Measurements from ENCODE around the gene MAPK11.

Gene MAPK11

DNA sequence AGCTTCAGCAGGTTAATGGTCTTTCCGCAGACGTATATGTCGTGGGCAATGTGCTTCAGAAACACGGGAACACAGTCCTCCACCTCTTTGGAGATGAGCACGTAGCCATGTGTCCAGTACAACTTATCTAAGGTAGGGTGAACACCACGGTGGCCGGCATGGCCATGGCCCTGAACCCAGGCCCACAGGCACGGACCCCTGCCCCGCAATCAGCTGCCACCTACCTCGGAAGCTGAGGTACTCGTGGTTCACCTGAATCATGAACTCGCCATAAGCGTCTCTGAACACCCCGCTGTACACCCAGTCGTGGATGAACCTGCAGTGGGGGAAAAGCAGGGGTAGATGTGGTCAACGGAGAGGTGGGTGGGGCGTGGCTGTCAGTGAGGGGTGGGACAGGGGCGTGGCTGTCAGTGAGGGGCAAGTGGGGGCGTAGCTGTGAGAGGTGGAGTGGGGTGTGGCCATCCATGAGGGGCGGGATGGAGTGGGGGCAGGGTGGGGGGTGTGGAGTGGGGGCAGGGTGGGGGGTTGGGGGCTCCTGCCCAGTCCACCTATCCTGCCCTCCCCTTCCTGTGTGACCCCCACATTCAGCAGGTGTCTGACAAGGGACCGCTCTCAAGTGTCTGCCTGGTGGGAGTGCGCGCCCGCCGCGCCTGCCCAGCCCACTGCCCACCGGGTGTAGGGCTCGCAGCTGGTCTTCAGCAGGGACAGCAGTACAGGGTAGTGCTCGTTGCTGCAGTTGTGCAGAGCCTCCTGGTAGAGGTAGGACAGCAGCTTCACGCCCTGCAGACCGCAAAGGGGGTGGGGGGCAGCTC is 43.9 kb downstream of the MAPK11 start:
- DNase-seq (ENCODE audit: low read depth in 1 of 2, low spot score in 1 of 2), result no peak

DNA sequence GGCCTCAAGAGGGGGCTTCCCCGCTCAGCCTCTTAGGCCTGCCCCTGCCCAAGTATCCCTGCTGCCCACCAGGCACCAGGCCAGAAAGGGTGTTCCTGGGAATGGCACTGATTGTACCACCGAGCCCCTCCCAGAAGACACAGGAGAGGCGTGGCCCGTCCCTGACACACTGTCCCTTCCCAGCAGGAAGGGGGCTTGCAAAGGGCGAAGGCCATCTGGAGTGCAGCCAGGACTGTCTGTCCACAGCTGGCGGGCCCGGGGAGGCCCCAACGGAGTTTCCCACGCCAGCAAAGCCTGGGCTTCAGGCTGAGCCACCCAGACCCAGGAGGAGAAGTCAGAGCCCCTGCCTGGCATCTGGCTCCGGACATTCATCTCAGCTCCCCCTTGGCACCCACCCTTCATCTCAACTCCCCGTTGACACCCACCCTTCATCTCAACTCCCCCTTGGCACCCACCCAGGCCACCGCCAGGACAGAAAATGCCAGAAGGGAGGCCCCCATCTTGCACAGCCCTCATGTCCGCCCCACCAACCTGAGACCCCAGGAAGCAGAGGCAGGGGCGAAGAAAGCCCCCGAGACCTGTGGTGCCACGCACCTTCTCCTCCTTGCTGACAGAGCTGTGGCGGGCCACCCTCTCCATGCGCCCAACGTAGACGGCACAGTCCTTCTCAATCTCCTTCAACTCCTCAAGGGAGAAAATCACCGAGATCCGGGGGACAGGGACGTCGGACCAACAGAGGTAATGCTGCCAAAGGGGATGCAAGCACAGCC is 44.8 kb downstream of the MAPK11 start:
- DNase-seq (ENCODE audit: low read depth in 1 of 2, low spot score in 1 of 2), result no peak

GRCh38 chr22:50224071-50224470 is 46.1 kb downstream of the MAPK11 start:
- no peak for DNase-seq (ENCODE audit: low read depth in 1 of 2, low spot score in 1 of 2)

GRCh38 chr22:50222508-50222907 is 47.7 kb downstream of the MAPK11 start:
- no peak for DNase-seq (ENCODE audit: low read depth in 1 of 2, low spot score in 1 of 2)

DNA sequence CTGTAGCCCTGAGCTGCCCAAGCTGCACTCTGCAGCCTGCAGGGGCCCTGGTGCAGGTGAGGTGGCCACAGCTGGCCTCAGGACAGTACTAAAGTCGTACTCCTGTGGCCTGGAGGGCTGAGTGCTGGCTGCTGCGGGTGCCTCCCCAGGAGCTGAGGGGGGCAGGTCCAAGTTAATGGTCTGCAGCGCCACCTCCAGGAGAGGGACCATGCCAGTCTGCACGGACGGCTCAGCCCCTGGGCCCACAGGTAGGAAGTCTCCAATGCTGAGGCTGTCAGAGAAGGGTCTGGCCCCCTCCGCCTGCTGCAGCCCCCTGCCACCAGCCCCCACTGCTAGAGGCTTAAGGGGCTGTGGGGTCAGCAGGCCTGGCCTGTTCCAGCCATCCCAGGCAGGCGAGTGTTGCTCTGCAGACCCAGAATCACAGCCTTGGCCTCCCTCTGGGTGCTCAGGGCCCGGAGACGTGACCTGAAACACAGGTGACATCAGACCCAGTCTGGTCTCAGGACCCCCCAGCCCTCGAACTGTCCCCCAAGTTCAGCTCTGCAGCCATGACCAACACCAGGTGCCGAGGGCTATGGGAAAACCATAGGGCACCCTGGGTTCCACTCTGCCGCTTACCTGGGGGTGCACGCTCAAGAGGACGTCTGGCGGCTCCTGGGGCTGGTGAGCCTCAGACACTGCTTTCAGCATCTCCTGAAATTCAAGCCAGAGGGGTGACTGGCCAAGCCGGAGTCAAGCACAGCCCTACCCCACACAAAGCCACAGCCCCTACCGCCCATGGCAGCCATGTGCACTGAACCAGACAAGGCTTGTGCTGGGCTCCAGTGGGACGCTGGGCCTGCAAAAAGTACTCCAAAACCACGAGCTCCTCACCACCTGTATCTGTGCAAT is 48.5 kb downstream of the MAPK11 start:
- no peak for DNase-seq (ENCODE audit: low read depth in 1 of 2, low spot score in 1 of 2)

GRCh38 chr22:50220603-50221409 is 49.4 kb downstream of the MAPK11 start:
- no peak for DNase-seq (ENCODE audit: low read depth in 1 of 2, low spot score in 1 of 2)

GRCh38 chr22:50219800-50220602 is 50.2 kb downstream of the MAPK11 start:
- DNase-seq (ENCODE audit: low read depth in 1 of 2, low spot score in 1 of 2), result no peak

DNA sequence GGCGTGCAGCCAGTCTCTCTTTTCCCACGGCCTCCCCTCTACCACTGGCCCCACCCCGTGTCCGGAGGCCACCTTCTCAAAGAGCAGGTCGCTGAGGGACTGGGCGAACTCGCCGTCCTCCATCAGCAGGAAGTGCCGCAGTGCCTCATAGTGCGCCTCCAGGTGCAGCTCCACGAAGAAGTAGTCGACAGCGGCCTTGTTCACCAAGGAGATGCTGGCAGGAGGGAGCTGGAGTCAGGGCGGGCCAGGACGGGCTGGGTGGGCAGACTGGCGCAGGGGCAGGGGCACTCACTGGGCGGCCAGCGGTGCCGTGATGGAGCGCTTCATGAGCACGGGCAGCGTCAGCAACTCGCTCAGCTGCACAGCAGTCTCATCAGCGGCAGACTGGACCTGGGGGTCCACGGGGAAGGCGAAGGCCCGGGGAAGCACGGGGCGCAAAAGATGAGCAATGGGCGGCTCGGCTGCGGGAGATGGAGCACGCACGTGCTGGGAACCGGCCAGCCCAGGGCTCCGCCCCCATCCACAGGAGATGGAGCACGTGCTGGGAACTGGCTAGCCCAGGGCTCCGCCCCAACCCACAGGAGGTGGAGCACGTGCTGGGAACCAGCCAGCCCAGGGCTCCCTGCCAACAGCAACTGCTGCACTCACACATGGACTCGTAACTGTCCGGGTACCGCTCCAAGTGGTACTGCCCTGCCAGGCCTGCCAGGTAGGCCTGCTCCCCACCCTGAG is 51.0 kb downstream of the MAPK11 start:
- DNase-seq (ENCODE audit: low read depth in 1 of 2, low spot score in 1 of 2), result no peak

- no peak for DNase-seq (ENCODE audit: low read depth in 1 of 2, low spot score in 1 of 2)
Observed at GRCh38 chr22:50218153-50218995, 51.8 kb downstream of the MAPK11 start.

DNA sequence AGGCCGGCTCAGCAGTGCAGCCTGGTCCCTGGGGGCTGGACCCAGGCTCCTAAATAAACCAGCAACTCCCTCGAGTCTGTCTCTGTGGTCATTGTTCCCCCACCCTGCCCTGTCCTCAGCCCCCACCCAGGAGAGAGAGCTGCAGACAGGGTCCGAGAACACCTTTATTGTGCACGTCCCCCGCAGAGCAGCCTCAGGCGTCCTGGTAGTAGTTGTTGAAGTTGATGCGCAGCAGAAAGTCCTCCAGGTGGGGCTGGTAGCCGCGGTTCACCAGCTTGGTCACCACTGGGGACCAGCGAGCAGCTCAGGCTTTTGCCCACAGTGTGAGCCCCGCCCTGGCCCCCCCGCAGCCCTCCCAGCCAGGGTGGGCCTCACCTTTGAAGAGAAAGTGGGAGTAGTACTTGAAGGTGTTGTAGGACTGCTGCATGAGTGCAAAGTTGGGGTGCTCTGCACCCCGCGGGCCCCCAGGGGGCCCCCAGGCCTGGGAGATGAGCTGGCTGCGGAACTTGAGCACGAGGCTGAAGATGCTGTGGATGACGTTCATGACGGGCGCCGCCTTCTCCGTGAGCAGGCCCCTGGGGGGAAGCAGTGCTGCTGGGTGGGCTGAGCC is 52.5 kb downstream of the MAPK11 start:
- no peak for DNase-seq (ENCODE audit: low read depth in 1 of 2, low spot score in 1 of 2)

GRCh38 chr22:50216684-50217520 is 53.3 kb downstream of the MAPK11 start:
- DNase-seq (ENCODE audit: low read depth in 1 of 2, low spot score in 1 of 2), result no peak

DNA sequence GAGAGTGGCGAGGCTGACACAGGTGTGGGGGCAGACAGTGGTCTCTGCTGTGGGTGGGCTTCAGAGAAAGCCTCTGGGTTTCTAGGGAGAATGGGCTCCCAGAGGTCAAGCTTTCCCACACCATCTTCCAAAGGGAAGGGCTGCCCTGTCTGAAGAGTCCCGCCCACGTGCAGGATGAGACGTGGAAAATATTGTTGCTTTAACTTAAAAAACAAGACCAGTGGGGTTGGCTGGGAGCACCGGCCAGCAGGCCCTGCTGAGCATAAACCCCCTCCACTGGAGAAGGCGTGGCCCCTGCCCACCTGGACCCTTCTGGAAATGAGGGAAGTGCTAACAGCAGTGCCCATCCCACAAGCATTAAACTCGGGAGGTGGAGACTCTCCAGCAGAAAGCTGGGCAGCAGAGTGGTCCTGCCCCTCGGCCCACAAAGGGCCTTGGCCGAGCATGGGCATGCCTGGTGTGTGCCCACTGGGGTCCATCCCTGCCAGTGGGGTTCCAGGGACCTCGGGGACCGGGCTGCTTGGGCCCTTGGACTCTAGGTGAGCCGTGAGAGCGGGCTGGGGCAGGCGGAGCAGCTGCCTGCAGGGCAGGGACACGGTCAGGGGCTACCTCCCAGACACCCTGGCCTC is 54.0 kb downstream of the MAPK11 start:
- no peak for DNase-seq (ENCODE audit: low read depth in 1 of 2, low spot score in 1 of 2)

DNA sequence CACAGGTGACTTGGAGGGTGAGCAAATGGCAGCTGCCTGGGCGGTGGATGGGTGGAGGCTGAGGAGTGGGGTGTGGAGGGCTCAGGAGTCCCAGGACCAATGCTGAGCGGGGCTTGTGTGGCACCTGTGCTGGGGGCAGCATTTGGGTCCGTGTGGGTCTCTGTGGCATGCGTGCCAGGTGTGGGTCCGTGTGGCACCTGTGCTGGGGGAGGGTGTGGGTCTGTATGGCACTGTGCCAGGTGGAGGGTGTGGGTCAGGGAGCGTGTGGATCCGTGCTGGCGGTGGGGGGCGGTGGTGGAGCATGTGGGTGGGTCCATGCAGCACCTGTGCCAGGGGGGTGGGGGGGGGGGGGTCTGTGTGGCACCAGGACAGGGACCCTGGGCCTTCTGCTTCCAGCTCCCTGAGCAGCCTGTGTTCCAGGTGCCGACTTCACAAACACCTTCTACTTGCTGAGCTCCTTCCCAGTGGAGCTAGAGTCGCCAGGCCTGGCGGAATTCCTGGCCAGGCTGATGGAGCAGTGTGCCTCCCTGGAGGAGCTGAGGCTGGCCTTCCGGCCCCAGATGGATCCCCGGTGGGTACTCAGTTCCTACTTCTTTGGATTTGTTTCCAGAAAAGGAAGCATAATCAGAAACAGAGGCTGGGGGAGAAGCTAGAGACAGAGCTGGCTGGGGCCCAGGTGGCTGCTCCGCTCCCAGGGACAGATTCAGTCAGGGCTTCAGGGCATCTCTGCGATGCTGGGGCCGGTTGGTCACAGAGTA is 54.7 kb downstream of the MAPK11 start:
- DNase-seq (ENCODE audit: low read depth in 1 of 2, low spot score in 1 of 2), result no peak
